ENCODE results near the gene PGK1. TPM values are rescaled to one million over a fixed set of nuclear protein-coding genes. Genes with fewer than 3 reads are reported as not detected.

PGK1 gene
- total RNA-seq, 3 donors from 2014 or later: 122 to 149 (median 126) TPM

DNA sequence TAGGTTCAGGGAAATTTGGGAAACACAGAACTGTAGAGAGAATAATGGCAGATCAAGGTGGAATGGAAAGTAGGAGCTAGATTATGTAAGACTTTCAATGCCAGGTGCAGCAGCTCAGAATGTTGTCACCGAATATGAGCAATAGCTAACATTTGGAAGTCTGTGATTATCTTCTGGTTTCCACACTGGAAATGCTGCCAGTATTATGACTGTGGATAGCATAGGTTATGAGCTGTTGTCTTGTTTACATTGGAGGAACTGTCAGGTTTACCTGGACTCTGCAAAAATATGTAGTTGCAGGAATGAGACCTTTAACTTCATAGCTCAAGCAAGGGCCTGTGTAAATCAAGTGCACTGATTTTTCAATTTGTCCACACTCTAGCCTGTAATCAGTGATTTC is 61.4 kb downstream of the PGK1 start:
- no peaks in the 10 kb centered on the region for H3K36me3 ChIP-seq
- no peak overlapping the region for H3K4me3 ChIP-seq
- peaks cover 0 to 10% of the 10 kb centered on the region in 2 donors for H3K27me3 ChIP-seq
- no peak for TF ChIP-seq POLR2AphosphoS5 (IDR thresholded peaks at IDR 0.05)
- TF ChIP-seq CTCF (IDR thresholded peaks at IDR 0.05): no peak
- TF ChIP-seq POLR2A (IDR thresholded peaks at IDR 0.05): no peak
- H3K9me3 ChIP-seq: no peaks in the 10 kb centered on the region
- no peak for DNase-seq (ENCODE audit: low spot score in 2 of 2)
- no peak overlapping the region for H3K27ac ChIP-seq
- H3K4me1 ChIP-seq: no peaks in the 10 kb centered on the region
- intact Hi-C loops (cut with DNase I; ENCODE audit: low total_unique reads): no loop called here

GRCh38 chrX:78168065-78168464 is 64.0 kb downstream of the PGK1 start:
- TF ChIP-seq CTCF (IDR thresholded peaks at IDR 0.05): no peak
- no peak for TF ChIP-seq POLR2A (IDR thresholded peaks at IDR 0.05)
- no peak for TF ChIP-seq POLR2AphosphoS5 (IDR thresholded peaks at IDR 0.05)
- peaks cover 0 to 10% of the 10 kb centered on the region in 2 donors for H3K27me3 ChIP-seq
- DNase-seq (ENCODE audit: low spot score in 2 of 2): no peak
- intact Hi-C loops (cut with DNase I; ENCODE audit: low total_unique reads): no loop called here
- no peaks in the 10 kb centered on the region for H3K9me3 ChIP-seq
- H3K4me1 ChIP-seq: no peaks in the 10 kb centered on the region
- no peaks in the 10 kb centered on the region for H3K36me3 ChIP-seq
- H3K4me3 ChIP-seq: no peak overlapping the region
- no peak overlapping the region for H3K27ac ChIP-seq

Other genes with a start within 250 kb of the PGK1 start
- gene MAGT1, start 208.8 kb upstream of the PGK1 start, total RNA-seq: 10 to 100 TPM; 38.4 to 55.9 (median 54.7) TPM
- gene COX7B, start 204.8 kb upstream of the PGK1 start, total RNA-seq: 100 to 1,000 TPM; 219 to 412 (median 261) TPM
- 10 to 100 TPM in 2 of 3 donors, 1 to 10 TPM in 1; 9.4 to 23.7 (median 16.4) TPM for gene ATP7A, start 193.6 kb upstream of the PGK1 start, total RNA-seq
- gene PGAM4, start 134.6 kb upstream of the PGK1 start, total RNA-seq: not detected
- 10 to 100 TPM; 24.8 to 40.8 (median 25.2) TPM for gene TAF9B, start 35.4 kb downstream of the PGK1 start, total RNA-seq
- gene CYSLTR1, start 223.4 kb downstream of the PGK1 start, total RNA-seq: 1 to 10 TPM; 2.8 to 4.5 (median 3.6) TPM

Data from breast epithelium (tissue), 4 donors.